NCI-H2196 (cell line): Measurements from ENCODE around the gene SETD3.

ENCODE experiments used
- DNase-seq: peaks from one replicate; lab custom pipeline; 2025; ENCODE audit not compliant: unreplicated experiment; lab: John Stamatoyannopoulos, UW

The SETD3 gene

GRCh38 chr14:99424306-99424877 lies 56.3 kb downstream of the SETD3 start:
- no peak for DNase-seq

- no peak for DNase-seq
Observed at GRCh38 chr14:99423434-99423833, 57.2 kb downstream of the SETD3 start.

GRCh38 chr14:99422228-99423010 lies 58.2 kb downstream of the SETD3 start:
- DNase-seq: no peak

- peak; percentile 9 for DNase-seq
Observed at GRCh38 chr14:99420711-99421110, 59.9 kb downstream of the SETD3 start.

DNA sequence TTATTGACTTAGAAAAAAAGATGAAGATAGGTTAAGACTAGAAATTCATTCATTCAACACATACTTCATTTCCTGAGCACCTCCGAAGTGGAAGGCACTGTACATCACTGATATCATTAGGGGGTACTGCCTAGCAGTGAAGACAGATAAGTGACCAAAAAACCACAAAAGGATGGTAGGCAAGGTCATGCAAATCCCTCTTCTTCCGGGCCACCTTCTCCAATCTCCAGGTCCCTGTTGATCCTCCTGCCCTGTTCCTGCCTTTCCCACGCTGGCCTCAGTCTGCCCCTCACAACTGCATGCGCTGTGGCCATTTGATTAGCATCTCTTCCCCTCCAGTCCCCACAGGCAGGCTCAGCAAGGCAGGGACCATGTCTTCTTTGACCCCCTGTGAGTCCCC lies 60.8 kb downstream of the SETD3 start:
- no peak for DNase-seq

- no peak for DNase-seq
Observed at GRCh38 chr14:99418242-99418641, 62.4 kb downstream of the SETD3 start.

DNA sequence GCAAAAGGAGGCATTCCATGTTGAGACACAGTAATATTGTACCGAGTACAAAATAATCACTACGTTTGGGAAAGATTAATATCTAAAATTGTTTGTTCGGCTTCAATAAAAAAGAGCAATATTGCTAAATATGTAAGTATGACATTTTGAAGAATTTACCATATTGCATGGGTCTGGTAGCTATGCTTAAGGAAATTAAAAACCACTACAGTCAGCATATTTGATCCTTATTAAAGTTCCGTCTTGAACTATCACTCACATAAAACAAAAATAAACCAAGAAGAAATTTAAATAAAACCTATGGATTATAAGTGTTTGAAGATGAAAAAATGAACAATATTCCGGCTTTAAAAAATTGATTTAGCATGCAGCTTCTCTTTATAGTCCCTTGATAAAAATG lies 63.8 kb downstream of the SETD3 start:
- no peak for DNase-seq

- peak; percentile 70 for DNase-seq
Observed at GRCh38 chr14:99415496-99416281, 65.0 kb downstream of the SETD3 start.

- DNase-seq: no peak
Observed at GRCh38 chr14:99413911-99414310, 66.7 kb downstream of the SETD3 start.

- DNase-seq: no peak
Observed at GRCh38 chr14:99413172-99413571, 67.5 kb downstream of the SETD3 start.

DNA sequence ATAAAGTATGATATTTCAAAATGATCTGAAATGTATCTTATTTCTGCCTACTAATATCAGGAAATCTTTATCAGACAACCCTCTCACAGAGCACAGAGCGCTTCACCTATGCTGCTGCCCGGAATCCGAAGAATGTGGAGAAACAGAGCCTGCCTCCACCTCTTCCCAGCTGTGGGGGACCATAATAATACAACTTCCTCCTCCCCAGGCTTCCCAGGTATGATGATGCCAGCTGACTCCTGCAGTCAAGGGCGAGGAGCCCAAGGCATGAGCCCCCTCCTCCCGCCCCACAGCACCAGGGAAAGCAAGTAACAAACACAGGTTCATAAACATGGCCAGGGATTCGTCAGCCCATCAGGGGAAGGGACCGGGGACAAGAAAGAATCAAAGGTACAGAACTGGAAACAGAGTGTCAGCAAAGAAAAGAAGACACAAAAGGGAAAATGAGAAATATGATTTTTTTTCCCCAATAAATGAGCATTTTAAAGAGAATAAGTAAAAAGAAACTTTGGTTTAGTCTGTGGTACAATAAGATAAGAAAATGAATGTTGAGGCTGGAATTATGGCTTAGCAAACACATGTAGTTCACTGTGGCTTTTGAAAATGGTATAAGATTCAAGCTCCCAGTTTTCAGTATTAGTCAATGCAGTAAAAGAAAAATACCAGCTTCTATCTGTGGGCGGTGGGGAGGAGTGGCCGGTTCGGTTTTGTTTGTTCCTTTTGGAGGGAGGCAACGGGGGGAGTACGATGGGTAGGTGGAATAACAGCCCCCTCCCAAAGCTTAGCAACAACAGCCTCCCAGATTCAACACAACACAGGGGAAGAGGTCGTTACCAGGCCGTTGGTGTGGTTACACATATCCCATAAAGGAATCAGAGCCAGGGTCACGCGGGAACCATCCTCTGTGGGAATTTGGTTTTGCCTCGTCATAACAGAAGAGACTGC lies 68.3 kb downstream of the SETD3 start:
- DNase-seq: no peak

GRCh38 chr14:99410019-99410418 lies 70.6 kb downstream of the SETD3 start:
- DNase-seq: no peak

DNA sequence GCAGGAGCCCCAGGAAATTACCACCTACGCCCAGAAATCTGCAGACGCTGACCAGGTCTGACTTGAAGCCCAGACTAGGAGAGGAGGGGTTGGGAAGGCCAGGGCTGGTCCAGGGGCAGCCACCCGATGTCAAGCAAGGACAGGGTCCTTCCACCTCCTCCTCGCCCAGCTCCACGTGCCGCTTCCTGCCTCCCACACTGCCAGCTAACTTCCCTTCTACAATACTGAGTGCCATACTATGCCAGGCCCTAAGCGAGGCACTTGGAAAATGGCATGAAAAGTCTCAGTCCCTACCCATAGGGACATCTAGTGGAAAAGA lies 71.7 kb downstream of the SETD3 start:
- DNase-seq: no peak

- no peak for DNase-seq
Observed at GRCh38 chr14:99408286-99408970, 72.2 kb downstream of the SETD3 start.

GRCh38 chr14:99407416-99407815 lies 73.2 kb downstream of the SETD3 start:
- DNase-seq: no peak

DNA sequence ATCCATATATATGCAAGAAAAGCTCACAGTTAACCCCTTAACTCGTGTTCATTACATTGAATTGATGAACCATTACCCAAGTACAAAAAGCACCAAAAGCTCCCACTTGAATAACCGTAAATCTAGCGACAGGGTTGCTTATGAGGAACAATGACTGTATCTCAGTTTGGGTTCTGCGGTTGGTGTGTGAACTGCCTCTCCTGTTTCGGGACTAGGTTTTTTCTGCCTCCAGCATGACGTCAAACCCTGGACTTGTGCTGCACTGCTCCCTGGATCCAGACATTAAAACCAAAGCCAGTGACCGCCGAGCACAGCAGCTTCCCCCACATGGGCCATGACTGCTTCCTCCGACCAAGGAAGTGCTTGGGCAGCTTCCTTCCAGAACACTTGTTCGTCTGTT lies 77.7 kb downstream of the SETD3 start:
- no peak for DNase-seq

GRCh38 chr14:99402285-99402648 lies 78.4 kb downstream of the SETD3 start:
- DNase-seq: no peak

DNA sequence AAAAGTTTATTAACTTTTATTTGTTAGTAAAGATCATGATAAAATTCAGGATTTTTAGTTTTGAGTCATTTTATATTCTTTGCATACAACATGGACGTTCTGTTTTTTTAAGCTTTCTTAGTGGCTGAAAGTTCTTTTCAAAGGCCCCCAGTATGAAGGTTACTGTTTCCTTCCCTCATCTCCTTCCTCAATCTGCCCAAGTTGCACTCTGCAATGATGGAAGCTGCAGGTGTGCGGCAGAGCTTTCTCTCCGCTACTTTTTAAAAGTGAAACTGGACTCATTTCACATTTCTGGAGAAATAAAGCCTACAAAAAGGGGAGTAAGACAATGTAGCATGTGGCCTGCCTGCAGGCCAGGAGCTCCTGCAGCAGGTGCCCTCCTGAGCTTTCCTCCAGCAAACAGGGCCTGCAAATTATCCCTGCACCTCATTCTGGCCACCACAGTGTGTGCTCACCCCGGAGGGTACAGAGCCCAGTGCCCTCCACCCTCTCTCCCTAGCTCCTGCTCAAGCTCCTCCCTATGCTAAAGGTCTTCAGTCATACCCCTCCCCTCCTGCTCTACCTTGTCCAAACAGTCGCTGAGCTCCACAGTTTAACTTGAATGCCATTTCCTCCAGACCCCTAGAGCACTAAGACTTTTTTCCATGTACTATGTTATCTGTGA lies 78.9 kb downstream of the SETD3 start:
- no peak for DNase-seq

DNA sequence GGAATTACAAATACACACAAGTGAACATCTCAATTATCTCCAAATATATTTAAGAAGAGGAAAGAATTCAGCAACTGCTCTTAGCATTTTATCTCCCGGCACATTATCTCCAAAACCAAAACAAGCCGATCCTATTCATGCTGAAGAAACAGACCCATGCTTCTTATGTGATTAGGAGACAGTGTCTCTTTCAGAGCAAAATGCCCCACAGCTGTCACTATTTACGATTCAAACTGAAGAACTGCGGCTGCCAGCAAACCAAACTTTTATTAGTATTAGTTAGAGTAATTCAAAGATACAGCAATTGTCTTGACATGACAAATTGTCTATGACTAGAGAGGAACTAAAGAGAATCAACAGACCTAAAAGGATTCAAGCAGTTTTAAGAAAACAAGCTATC lies 79.4 kb downstream of the SETD3 start:
- DNase-seq: no peak

DNA sequence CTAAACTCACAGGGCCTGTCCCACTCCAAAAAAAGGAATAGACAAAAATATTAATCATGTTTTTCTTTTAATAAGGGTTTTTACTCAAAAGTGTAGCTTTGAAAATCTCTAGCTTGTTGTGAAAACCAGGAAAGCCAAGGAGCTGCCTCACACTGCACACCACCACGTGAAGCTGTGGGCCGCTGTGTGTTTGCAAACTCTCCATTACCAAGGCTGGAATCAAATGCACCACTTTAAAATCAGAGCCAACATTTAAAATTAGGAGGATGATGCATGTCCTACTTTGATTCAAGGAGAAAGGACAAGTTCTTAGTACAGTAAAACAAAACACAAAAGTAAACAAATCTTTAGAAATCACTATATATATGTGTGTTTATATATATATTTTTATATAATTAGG lies 83.0 kb downstream of the SETD3 start:
- DNase-seq: no peak
